Activated T-cell treated with anti-CD3 and anti-CD28 coated beads for 4 hours (primary cell): ENCODE results near the gene PCDHGA8.
"Not testable (repeated sequence)": the region's sequence is repeated elsewhere in the genome, so short reads cannot be mapped to it uniquely, and the experiment has no call there.

Source experiments
- DNase-seq: peaks from one replicate; pipeline ENCODE4 v3.0.0-alpha.2; 2020

Gene PCDHGA8

DNA sequence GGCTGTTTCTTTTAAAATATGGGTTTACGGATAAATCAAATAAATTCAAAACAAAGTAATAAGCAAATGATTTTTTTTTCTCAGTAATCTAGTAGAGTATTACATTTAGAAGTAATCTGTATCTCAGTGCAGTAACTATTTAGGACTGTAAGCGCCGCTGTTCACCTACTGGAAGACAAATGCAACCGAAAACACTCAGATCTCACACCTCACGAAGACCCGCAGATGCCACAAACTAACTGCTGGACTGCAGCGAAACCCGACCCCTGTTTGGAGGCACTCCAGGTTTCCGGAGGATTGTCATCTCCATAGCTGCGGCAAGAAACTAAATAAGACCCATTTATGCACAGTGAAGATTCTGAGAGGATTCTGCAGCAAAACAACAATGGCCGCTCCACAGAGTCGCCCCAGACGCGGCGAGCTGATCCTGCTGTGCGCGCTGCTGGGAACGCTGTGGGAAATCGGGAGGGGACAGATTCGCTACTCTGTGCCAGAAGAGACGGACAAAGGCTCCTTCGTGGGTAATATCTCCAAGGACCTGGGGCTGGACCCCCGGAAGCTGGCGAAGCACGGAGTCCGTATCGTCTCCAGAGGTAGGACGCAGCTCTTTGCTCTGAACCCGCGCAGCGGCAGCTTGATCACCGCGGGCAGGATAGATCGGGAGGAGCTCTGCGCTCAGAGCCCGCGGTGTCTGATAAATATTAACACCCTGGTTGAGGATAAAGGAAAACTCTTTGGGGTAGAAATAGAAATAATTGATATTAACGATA, at the start of gene PCDHGA8:
Gene PCDHGA8 (plus strand): TSS at position 205 of the 770 bp plus-strand sequence. CDS start 181 bp downstream, at position 386.
- DNase-seq = no peak

GRCh38 chr5:141342773-141343172, 49.7 kb upstream of the PCDHGA8 start:
- DNase-seq = no peak

DNA sequence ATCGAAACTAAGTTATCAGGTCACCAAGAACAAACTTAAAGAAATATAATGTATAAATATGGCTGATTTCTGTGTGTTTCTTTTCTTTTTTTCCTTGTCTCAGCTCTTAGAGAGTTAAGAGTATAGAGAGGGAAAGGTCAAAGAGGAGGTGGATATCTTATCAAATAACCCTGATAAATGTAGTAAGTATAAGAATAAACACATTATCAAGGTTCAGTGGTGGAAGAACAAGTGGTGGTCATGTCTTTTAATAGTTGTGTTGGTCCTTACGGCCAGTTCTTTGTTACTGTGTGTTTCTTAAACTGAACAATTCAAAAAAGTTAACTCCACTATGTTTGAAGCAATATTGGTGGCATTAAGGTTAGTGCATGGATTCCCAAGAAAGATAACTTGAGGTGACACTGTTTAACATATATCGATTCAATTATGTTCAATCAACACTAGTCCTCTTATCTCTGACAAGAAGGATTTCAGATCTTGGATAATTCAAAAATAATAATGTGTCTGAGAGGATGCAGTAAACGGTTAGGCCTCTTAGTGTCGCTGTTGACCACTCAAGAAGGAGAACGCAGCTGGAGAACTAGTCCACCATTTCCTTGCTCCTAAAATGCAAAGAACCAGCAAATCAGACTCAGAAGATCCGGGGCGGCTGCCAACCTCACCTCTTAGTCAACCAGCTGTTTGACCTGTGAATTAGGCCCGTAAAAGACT, 49.0 kb upstream of the PCDHGA8 start, which contains the start of gene PCDHGA3:
Gene PCDHGA3 (plus strand): TSS at position 588 of the 711 bp plus-strand sequence. CDS start 205 bp downstream, outside the sequence.
- no peak for DNase-seq

DNA sequence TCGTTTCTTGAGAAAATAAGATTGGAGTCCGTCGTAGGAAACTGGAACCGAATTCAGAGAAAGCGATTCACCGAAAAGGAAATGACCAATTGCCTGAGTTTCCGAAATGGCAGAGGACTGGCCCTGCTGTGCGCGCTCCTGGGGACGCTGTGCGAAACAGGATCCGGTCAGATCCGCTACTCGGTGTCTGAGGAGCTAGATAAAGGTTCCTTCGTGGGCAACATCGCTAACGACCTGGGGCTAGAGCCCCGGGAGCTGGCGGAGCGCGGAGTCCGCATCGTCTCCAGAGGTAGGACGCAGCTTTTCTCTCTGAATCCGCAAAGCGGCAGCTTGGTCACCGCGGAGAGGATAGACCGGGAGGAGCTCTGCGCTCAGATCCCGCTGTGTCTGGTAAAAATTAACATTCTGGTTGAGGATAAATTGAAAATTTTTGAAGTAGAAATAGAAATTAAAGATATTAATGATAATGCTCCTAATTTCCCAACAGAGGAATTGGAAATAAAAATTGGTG, 48.4 kb upstream of the PCDHGA8 start:
- no peak for DNase-seq

DNA sequence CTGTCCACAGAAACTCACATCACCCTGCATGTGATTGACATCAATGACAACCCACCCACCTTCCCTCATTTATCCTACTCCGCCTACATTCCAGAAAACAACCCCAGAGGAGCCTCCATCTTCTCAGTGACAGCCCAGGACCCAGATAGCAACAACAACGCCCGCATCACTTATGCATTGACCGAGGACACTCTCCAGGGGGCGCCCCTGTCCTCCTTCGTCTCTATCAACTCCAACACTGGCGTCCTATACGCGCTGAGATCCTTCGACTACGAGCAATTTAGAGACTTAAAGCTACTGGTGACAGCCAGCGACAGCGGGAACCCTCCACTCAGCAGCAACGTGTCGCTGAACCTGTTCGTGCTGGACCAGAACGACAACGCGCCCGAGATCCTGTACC, 47.1 kb upstream of the PCDHGA8 start:
- DNase-seq = no peak

DNA sequence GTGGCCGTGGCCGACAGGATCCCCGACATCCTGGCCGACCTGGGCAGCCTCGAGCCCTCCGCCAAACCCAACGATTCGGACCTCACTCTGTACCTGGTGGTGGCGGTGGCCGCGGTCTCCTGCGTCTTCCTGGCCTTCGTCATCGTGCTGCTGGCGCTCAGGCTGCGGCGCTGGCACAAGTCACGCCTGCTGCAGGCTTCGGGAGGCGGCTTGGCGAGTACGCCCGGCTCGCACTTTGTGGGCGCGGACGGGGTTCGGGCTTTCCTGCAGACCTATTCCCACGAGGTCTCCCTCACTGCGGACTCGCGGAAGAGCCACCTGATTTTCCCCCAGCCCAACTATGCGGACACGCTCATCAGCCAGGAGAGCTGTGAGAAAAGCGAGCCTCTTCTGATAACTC, 46.4 kb upstream of the PCDHGA8 start:
- DNase-seq = not testable (repeated sequence)

- DNase-seq = no peak
These were observed 42.4 kb upstream of the PCDHGA8 start, which contains the start of gene PCDHGB1 for GRCh38 chr5:141349917-141350619. Gene PCDHGB1, plus strand, starts transcription at chr5:141350099. Its CDS starts 162 bp downstream, at chr5:141350261.

GRCh38 chr5:141351591-141351990, 40.8 kb upstream of the PCDHGA8 start:
- DNase-seq = no peak

GRCh38 chr5:141354900-141355469, 37.4 kb upstream of the PCDHGA8 start, which contains the start of gene PCDHGA4:
Gene PCDHGA4, plus strand, starts transcription at chr5:141355021. Its CDS starts 87 bp downstream, at chr5:141355108.
- DNase-seq = no peak

DNA sequence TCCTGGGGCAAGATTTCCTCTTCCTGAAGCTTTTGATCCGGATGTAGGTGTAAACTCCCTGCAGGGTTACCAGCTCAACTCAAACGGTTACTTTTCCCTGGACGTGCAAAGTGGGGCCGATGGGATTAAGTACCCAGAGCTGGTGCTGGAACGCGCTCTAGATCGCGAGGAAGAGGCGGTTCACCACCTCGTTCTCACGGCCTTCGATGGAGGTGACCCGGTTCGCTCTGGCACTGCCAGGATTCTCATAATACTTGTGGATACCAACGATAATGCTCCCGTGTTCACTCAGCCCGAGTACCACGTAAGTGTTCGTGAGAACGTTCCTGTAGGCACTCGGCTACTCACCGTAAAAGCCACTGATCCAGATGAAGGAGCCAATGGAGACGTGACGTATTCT, 36.8 kb upstream of the PCDHGA8 start:
- DNase-seq = no peak

DNA sequence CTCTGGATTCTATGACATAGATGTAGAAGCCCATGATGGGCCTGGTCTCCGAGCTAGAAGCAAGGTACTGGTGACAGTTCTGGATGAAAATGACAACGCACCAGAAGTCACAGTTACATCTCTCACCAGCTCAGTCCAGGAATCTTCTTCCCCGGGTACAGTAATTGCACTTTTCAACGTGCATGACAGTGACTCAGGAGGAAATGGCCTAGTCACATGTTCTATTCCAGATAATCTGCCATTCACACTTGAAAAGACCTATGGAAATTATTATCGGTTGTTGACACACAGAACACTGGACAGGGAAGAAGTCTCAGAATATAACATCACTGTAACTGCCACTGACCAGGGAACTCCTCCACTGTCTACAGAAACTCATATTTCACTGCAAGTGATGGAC, 36.3 kb upstream of the PCDHGA8 start:
- no peak for DNase-seq

DNA sequence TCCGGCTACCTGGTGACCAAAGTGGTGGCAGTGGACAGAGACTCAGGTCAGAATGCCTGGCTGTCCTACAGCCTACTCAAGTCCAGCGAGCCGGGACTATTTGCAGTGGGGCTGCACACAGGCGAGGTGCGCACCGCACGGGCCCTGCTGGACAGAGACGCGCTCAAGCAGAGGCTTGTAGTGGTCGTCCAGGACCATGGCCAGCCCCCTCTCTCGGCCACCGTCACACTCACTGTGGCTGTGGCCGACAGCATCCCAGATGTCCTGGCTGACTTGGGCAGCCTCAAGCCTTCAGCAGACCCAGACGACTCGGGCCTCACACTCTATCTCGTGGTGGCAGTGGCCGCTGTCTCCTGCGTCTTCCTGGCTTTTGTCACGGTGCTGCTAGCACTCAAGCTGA, 35.5 kb upstream of the PCDHGA8 start:
- no peak for DNase-seq

- no peak for DNase-seq
These were observed 32.5 kb upstream of the PCDHGA8 start, which contains the start of gene PCDHGB2 for GRCh38 chr5:141359790-141360426. Gene PCDHGB2, plus strand, starts transcription at chr5:141359994. Its CDS starts 142 bp downstream, at chr5:141360136.

DNA sequence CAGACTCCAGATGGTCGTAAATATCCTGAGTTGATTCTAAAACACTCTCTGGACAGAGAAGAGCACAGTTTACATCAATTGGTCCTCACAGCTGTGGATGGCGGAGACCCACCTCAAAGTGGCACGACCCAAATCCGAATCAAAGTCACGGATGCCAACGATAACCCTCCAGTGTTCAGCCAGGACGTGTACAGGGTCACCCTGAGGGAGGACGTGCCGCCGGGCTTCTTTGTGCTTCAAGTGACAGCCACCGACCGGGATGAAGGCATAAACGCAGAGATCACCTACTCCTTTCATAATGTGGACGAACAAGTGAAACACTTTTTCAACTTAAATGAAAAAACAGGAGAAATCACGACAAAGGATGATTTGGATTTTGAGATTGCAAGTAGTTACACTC, 31.7 kb upstream of the PCDHGA8 start:
- no peak for DNase-seq

DNA sequence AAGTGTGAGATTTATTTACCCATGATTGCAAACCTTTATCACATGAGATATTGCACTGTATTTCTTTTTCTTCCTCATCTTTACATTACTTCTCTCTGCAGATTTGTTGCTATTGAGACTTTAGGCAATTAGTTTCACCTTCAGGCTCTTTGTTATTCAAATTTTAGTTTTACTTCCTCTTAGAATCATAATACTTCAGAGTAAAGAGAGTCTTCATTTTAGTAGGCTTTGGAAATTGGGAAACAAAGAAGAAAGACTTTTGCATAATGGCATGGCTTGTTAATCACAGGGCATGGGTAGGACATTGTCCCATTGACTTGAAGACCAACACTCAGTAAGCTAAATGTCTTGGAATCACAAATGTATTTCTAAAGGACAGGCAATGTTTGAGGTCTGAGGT, 29.7 kb upstream of the PCDHGA8 start:
- DNase-seq = no peak

- no peak for DNase-seq
These were observed 28.3 kb upstream of the PCDHGA8 start, which contains the start of gene PCDHGA5 for GRCh38 chr5:141363952-141364660. Gene PCDHGA5, plus strand, starts transcription at chr5:141364162. Its CDS starts 169 bp downstream, at chr5:141364331.

GRCh38 chr5:141366016-141366896, 26.2 kb upstream of the PCDHGA8 start:
- DNase-seq = no peak

- DNase-seq = no peak
These were observed 22.2 kb upstream of the PCDHGA8 start, which contains the start of gene PCDHGB3 for GRCh38 chr5:141369994-141370848. Gene PCDHGB3, plus strand, starts transcription at chr5:141370242. Its CDS starts 153 bp downstream, at chr5:141370395.
